HuH-7.5 (cell line): ENCODE results near the gene TGM2.

Experiments used
- DNase-seq: peaks from one replicate; pipeline ENCODE4 v3.0.0; 2011; ENCODE audit warnings: low spot score

Gene TGM2

DNA sequence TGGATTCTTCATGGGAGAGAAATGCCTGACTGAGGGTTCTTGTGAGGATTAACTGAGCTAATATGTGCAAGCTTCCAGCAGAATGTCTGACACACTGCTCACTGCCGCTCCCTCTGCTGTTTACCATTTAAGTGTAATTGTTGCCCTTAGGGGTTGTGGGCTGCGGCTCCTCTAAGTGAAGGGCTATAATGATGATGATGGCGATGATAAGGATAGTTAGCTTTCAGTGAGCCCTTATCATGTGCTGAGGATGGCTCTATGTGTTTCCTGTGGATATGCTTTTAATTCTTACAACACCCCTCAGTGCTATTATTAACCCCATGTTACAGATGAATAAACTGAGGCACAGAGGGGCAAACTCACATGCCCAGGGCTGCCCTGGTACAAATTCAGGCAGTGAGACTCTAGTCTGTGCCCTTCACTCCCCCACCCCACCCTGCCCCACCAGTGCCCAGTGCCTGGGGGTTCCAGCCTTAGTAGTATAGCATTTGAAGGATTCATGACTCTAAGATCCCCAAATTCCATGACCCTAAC lies 33.4 kb downstream of the TGM2 start:
- no peak for DNase-seq

DNA sequence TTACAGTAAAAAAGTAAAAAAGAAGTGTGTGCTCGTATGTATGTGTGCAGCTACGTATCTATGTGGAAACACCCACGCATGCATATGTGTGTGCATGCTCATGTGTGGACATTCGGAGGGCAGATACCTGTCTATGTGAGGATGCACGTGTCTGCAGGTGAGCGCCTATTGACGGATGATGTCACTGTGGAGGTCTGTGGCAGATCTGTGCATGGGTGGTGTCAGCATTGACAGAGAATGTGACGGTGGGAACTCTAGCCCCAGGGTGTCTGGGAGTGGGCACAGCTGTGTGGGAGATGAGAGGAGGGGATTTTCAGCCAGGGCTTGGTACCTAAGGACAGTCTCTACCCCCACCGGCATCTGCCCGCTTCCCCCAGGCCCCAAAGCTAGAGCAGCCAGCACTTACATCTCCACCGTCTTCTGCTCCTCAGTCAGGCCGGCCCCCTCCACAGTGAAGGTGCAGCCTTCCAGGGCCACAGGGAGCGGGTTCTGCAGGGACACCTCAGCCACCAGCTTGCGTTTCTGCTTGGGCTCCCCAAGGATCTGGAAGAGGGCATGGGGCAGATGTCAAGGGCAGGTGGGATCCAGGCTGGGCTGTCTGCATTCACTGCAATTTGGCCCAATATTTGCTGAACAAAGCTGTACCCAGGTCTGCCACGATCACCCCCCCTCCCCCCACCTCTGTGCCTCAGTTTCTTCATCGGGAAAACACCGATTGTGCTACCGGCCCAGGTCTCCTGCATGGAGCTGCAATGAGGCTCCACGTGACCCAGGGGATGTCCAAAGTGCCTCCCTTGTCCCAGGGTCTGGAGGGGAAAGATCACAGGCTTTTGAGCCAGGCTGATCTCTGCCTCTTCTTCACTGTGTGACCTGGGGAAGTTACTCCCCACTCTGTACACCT lies 34.1 kb downstream of the TGM2 start:
- DNase-seq: no peak

DNA sequence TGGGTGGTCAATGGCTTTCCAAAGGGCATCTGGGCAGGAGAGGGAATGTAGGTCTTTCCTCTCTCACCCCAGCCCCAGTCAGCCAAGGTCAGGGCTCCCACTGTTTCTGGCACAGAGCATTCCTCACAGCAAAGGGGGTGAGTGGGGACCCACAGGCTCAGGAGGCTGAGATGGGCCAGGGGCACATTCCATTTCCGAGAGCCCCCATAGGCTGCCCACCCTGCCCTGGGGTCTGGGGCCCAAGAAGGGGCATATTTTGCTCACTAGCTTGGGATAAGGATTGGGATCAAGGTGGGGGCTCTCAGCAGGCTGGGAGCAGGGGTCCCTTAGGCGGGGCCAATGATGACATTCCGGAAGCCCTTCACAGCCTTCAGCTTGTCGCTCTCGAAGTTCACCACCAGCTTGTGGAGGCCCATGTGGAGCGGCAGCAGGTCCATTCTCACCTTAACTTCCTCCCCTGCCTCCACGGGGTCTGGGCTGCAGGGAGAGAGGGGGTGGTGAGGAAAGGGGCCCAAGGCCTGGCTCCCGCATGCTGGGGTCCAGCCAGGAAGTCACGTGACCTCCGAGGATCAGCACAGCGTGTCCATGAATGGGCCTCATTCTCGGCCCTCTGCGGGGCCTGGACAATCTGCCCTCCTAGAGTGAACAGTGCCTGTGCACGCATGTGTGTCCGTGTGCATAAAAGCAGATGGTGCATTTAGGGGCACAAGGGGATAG lies 35.0 kb downstream of the TGM2 start:
- no peak for DNase-seq

DNA sequence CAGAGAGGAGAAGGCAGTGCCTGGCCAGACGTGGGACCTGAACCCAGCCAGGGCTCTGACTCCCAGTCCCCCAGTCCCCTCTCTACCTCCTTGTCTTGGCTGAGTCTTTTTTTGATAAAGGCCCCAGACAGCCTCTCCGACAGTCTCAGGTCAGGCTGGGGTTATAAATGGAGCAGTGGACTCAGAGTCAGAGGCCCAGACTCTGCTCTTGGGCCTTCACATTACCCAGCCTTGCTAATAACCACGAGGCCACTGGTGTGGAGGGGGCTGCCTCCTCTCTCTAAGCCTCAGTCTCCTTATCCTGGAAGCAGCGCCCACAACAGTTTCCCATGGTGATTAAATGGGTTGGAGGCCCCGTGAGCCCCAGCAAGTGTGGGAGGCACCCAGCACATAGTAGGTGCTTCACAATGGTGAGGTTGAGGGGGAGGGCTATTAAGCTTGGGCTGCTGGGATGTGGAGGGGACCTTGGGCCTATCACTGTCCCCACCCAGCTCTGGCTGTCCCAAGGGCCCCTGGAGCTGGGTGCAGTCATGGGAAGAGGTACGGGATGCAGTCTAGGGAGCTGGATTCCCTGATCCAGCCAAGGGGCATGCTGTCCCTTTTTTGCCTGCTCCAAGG lies 35.7 kb downstream of the TGM2 start:
- DNase-seq: no peak

DNA sequence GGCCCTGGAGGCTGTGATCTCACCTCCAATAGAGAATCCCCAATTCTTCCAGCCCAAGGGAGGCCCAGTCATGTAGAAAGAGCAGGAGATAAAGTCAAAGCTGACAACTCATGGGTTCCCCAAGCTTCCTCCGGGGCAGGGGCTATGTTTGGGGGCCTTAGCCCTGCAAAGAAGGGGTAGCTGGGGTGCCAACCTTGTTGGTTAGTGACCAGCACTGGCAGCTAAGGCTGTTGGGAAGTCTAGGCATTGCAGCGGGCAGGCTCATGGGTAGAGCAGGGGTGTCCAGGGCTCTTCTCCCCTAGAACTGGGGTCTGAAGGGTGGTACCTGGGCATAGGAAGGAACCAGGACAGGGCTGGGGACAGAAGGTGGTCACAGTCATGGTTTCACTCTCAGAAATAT lies 36.4 kb downstream of the TGM2 start:
- no peak for DNase-seq

DNA sequence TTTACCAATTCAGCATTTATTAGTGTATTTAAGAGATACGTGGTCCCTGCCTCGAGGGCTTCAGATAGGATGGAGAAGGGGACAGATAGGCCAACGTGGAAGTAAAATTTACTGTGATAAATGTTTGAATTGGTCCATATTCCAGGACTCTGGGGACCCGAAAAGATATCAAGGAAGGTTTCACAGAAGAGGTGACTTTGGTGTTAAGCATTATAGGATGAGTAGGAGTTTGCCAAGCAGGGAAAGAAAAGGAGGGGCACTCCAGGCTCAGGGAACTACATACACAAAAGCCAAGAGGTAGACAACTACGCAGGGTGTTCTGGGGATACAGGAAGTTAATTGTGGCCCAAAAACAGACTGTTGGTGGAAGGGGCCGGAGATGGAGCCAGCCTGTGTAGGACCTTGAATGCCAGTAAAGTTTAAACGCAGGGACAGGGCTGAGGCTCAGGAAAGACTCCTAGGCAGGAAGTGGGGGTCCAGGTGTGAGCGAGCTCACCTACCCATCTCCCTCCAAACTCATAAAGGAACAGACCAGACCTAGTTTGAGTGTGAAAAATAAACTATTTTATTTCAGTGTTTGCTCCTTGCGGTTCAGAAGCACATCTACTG lies 37.0 kb downstream of the TGM2 start:
- no peak for DNase-seq

DNA sequence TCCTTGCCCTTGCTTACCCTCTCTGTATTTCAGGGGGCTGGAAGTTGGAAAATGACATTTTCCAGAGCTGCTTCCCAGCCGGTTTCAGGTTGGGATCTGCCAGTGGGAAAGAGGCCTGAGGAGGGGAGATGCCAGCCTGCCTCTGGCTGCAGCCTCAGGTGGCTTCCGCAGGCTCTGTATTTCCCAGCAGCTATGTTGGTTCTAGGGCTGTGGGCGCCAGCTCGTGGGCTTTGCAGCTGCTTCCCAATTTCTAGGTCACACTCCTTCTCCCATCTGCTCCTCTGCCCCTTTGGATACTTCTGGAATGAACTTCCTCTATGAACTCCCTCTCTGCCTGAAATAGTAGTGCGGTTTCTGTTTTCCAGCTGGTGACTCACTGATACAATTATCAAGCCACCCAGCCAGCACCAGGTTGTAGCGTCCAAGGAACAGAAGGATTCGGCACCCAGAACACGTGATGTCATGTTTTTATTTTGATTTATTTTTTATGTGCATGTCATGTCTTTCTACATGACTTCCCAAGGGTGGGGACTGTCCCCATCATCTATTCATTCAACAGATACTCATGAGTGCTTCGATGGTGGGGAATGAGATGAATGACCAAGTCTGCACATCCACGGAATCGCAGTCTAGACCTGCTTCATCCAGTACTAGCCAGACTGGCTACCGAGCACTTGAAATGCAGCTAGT lies 38.0 kb downstream of the TGM2 start:
- no peak for DNase-seq

DNA sequence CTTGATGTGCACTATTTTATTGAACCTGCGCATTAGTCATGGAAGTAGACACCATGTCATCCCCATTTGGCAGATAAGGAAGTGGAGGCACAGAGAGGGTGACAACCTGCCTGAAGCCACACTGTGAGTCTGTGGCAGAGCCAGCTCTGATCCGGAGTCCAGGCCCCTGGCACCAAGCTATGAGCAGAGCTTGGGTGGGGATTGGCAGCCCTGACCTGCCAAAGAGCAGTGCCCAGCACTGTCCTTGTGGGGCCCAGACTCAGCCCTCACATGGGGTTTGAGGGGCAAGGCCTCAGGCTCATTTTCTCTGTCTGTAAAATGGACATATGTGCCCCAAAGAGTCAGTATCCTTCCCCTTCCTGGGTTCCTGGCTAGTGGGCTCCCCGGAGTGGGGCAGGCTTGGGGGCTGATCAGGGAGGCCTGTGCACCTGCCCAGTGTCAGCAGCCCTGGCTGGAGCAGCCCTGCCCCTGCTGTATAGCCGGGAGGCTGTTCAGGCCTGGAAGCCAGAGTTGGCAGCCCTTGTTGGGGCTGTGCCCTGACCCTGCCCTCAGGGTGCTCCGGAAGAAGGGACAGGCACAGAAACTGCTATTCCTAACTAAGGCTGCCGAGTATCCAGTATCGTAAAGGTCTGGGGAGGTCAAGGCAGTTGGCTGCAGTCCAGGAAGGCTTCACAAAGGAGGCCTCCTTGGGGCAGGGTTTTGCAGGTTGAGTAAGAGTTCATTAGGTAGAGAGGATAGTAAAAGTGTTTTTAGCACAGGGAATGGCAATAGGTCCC lies 38.7 kb downstream of the TGM2 start:
- DNase-seq: no peak

DNA sequence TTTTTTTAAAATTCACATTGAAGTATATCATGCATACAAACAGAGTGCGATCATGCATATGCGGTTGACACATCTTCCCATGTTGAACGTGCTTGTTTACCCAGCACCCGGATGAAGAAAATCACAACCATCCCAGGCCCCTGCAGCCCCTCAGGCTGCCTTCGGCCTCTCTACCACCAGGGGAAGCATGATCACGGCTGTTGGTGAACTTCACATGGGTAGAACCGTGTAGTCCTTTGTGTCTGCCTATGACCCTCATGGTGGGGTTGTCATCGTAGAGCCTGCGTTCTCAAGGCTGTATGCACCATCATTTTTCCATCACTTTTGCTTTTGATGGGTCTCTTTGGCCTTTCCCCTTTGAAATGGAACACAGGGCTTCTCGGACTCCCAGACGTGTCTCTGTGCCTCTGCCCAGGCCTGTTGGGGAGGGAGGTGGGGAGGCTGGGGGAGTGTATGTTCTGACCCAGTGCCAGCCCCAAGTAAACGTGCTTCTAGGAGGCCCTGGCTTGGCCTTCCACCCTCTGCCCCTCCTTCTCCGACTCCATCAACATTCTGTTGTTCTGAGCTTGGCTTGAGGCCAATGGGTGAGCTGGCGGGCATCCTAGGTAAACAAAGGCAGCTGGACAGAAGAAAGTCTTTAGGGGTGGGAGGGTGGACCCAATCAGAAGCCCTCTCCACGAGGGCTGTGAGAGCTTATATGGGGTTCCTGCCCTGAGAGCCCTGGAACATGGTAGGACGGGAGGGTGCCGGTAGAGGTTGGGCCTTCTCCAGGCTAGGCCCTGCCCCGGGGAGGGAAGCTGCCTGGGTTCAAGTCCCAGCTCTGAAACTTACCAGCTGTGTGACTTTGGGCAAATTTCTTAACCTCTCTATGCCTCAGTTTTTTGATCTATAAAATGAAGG lies 39.7 kb downstream of the TGM2 start:
- no peak for DNase-seq

DNA sequence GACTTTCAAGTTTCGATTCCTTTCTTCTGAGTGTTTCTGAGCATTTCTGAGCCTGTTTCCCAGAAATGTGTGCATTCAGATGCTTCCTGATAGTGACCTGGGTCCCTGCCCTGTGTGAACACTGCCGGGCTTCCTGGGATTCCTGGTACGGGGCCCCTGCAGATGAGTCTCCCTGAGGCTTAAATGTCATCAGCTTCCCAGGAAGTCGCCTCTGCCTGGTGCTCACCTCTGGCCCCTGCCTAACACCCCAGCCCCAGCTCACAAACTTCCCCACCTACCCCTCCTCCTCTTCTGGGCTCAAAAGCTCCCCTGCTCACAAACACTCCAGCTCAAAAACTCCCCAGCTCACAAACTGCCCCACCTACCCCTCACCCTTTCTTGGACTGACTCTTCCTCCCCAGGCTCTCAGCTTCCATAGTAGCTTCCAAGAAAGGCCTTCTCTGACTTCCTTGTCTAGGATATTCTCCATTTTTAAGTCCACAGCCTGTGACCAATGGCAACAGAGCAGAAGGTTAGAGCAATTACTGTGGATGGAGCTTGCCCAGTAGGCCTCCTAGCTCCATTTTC lies 42.0 kb downstream of the TGM2 start:
- no peak for DNase-seq

DNA sequence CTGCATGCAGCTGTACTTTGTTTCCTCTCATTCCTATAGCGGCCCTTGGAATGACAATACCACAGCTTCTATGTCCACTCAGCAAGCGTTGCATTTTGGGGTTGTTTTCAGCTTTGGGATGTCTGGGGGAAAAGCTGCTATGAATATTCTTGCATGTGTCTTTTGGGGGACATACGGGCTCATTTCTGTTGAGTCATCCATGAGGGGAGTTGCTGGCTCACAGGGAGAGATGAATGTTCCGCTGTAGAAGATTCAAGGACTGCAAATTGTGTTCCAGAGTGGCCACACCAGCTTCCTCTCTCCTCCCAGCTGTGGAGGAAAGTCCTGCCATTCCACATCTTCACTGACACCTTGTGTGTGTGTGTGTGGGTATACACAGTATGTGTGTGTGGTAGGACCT lies 43.3 kb downstream of the TGM2 start:
- no peak for DNase-seq

DNA sequence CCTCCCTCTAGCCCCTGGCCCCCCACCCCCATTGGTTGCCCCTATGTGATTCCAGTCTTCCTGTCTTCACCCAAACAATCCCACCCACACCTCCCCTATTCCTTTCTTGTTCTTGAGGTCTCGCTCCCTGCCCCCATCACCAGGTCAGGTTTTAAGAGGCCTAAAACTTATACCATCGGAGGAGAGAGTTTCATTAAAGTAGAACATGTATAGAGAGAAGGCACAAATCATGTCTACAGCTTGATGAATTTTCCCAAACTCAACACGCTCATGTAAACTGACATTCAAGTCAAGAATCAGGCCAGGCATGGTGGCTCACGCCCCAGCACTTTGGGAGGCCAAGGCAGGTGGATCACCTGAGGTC lies 44.5 kb downstream of the TGM2 start:
- DNase-seq: no peak

DNA sequence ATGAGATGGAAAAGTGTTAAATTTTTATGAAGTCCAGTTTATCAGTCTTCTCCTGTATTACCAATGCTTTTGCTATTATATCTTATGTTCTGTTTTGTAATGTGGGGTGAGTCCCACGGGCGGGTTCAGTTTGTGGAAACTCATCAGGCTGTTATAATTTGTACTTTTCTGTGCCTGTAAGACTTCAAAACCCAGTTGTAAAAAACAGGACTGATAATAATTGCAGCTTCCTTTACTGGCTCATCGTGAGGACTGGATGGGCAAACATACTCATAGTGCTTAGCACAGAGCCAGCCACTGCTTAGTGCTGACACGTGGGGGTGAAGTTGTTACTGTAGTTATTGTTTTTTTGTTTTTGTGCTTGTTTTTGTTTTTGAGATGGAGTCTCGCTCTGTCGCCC lies 45.6 kb downstream of the TGM2 start:
- DNase-seq: no peak

DNA sequence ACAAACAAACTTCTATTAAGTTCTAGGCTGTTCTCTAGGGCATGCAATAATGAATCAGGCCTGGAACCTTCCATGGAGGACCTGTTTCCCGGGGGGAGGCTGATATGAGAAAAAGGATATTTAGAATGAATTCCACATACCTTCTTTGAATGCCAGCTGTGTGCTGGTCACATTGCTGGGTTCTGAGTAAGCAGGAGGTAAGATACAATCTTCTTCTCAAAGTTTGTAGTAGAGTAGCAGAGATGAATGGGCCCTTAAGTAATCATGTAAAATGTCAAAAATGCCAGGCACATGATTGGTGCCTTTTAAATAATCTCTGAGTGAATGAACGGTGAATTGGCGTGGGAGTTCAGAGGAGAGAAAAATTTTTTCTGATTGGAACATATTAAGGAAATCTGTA lies 47.4 kb downstream of the TGM2 start:
- DNase-seq: no peak

DNA sequence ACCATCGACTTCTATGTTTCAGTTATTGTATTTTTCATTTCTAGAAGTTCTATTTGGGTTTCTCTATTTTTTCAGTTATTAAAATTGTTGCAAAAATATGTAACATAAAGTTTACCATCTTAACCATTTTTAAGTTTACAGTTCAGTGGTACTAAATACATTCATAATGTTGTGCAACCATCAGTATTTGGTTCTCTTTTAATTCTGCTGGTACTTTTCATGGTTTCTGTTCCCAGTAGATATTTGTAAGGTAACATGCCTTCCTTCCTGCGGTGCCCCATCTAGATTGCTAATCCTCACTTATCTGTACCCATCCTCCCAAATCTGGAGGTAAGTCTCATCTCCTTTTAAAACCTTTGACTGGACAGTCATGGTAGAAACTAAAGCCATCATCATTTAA lies 47.9 kb downstream of the TGM2 start:
- DNase-seq: no peak

DNA sequence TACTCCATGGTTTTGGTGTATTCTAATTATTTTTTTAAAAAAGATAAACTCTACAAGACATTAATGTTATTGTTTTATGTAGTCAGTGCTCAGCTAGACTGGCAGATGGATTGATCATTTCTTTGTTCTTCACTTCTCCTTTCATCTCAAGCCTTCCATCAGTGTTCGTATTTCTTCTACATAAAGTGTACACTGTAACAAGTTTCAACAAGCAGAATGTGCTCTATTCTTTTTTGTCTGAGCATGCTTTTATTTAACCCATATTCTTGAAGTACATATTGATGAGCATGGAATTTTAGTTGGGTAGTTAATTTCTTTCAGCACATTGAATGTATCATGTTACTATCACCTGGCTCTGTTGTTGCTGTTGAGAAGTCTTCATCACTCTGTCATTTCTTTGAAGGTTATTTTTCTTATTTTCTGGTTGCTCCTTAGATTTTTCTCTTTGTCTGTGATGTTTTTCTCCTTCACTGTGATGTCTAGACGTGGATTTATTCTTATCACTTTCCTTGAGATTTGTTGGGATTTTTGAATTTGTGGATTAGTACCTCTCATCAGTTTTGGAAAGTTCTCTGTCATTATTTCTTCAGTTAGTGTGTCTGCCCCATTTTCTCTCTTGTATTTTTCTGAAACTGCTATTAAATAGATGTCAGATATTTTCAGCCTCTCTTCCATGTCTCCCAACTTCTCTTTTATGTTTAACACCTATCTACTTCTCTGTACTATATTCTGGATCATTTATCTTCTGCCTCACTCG lies 48.5 kb downstream of the TGM2 start:
- DNase-seq: no peak

DNA sequence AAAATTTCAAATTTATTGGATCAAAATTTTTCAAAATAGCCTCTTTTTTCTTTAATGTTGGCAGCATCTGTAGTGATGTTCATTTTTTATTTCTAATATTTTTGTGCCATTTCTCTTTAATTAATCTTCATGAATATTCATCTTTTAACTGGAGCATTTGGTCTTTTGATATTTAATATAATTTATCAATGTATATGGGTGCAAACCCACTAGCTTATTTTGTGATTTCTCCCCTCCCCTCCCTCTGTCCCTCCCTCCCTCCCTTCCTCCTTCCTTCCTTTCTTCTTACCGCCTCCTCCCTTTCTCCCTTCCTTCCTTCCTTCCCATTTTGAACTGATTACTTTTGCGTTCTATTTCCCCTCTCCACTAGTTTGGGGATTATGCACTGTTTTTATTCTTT lies 49.2 kb downstream of the TGM2 start:
- DNase-seq: no peak

DNA sequence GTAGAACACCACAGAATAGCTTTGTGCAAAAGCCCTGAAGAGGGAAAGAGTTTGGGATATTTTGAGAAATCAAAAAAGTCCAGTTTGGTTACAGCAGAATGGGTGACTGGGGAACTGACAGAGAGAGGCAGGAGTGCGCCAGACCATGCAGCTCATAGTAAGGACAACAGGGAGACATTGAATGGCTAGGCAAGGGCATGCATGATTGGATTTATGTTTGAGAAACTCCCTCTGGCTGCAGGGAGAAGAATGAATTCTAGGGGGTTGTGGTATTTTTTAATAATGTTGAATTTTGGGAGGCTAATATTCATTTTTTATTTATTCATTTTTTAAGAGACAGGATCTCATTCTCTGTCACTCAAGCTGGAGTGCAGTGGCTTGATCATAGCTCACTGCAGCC lies 49.9 kb downstream of the TGM2 start:
- DNase-seq: no peak

DNA sequence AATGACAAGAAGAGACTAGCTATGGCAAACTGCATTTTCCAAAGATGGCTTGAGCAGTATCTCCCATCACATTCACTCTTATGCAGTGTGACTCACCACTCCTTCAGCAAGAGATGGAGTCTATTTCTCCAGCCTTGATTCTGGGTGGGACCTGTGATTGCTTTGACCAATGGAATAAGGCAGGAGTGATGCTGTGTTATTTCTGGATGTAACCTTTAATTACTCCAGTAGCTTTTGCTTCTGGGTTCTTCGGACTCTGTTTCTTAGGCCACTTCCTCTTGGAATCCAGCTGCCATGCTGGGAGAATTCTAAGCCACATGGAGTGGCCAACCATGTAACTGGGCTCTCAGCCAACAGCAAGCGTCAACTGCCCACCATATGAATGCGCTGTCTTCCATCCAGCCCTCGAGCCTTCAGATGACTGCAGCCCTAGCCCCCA lies 50.7 kb downstream of the TGM2 start:
- no peak for DNase-seq
